Heart left ventricle (tissue), 16 donors: ENCODE results near the gene HAUS8. TPM values are rescaled to one million over a fixed set of nuclear protein-coding genes. Genes with fewer than 3 reads are reported as not detected.
A peak's percentile ranks its signal among the peaks of the same experiment; 100 is the strongest.
"Not testable (repeated sequence)": the region's sequence is repeated elsewhere in the genome, so short reads cannot be mapped to it uniquely, and the experiment has no call there.

Experiments used
- ATAC-seq, 4 donors: fragments of 200-7000 bp; cut with Tn5 transposase; one replicate each; pipeline ENCODE4 v1.9.1; 2020 to 2022; ENCODE audit warnings: moderate library complexity in 4 of 4, mild to moderate bottlenecking in 3 of 4, moderate number of reproducible peaks in 1 of 4
- DNase-seq, 5 donors: peaks; one replicate each; pipeline ENCODE4 v3.0.0-alpha.2; 2020
- H3K27ac ChIP-seq, 12 donors: fragments of 200-600 bp; sonication (generic) in 4 of 12; one replicate each; pipeline versions ENCODE4 v1.5.0 to v1.8.0; 2016 to 2022; ENCODE audit warnings: mild to moderate bottlenecking in 2 of 12
- H3K27me3 ChIP-seq, 9 donors: fragments of 200-600 bp; sonication (generic) in 2 of 9; one replicate each; pipeline versions ENCODE4 v1.5.1 to v1.8.0; 2016 to 2022; ENCODE audit warnings: mild to moderate bottlenecking in 3 of 9
- H3K36me3 ChIP-seq, 9 donors: fragments of 200-600 bp; sonication (generic) in 2 of 9; one replicate each; pipeline versions ENCODE4 v1.5.0 to v1.8.0; 2018 to 2022; ENCODE audit warnings: mild to moderate bottlenecking in 2 of 9
- H3K4me1 ChIP-seq, 12 donors: fragments of 200-600 bp; sonication (generic) in 4 of 12; one replicate each; pipeline versions ENCODE4 v1.5.0 to v1.8.0; 2016 to 2022; ENCODE audit warnings: mild to moderate bottlenecking in 3 of 12
- H3K4me3 ChIP-seq, 12 donors: fragments of 200-600 bp; sonication (generic) in 4 of 12; one replicate each; pipeline versions ENCODE4 v1.5.0 to v1.8.0; 2017 to 2022; ENCODE audit warnings: mild to moderate bottlenecking in 9 of 12, moderate library complexity in 4 of 12
- H3K9me3 ChIP-seq, 12 donors: fragments of 200-600 bp; sonication (generic) in 4 of 12; one replicate each; pipeline versions ENCODE4 v1.5.0 to v1.8.0; 2016 to 2022; ENCODE audit warnings: mild to moderate bottlenecking in 1 of 12
- CTCF ChIP-seq, 12 donors: fragments of 200-600 bp; sonication (generic) in 4 of 12; IDR thresholded peaks; one replicate each; pipeline versions ENCODE4 v1.5.0 to v1.8.0; 2018 to 2022; ENCODE audit warnings: antibody characterized with exemption in 12 of 12, mild to moderate bottlenecking in 5 of 12
- POLR2A ChIP-seq, 2 donors: fragments of 450-650 bp; IDR thresholded peaks; one replicate each; pipeline ENCODE4 v1.6.1; 2017; ENCODE audit warnings: antibody characterized with exemption in 2 of 2, mild to moderate bottlenecking in 2 of 2, moderate library complexity in 2 of 2
- WGBS, 4 donors: extraction: QIAGEN DNeasy Blood & Tissue Kit in 2 of 4; methylation state at CpG; one replicate each; pipeline versions ENCODE4 v1.1.5 to v1.1.7; 2013 to 2018; 5-methylcytosine and 5-hydroxymethylcytosine counted together
- intact Hi-C, 10 donors: fragments of 100-400 bp; cut with DNase I; formaldehyde crosslinking; loops; one replicate each; pipeline versions ENCODE4 v1.11.1 to v1.14.2; 2022
- polyA plus RNA-seq, 2 donors: library from polyadenylated mRNA; stranded (reverse); fragments of 200-250 nt; gene quantifications; one replicate each; pipeline ENCODE4 v1.2.3, GENCODE V29; 2013
- total RNA-seq, 9 donors: library from RNA; depleted of rRNA in 2 of 9; stranded (reverse); fragments of >200 nt in 2 of 9; fragmentation: NEBNext Ultra II Directional in 3 of 9; extraction: Animal tissue kit (Norgen Biotek cat#: 25700) in 3 of 9; gene quantifications; one replicate each; pipeline versions ENCODE4 v1.1.0 to v1.2.4, GENCODE V29; 2016 to 2023
- donor health status: ischemic (EF 13 %, LVEDD 7.1; RV severe dilation, severe dysfunction).
- donor health status: healthy with polysubstance abuse.
- donor health status: DM: no; HTN: yes; CAD: no.
- donor health status: DM: no; HTN: no; CAD: no.
- donor health status: ischemic (EF 25% LVEDD 6.9; RV normal size, moderate dysfunction).
- donor health status: ischemic (EF 25% LVEDD 5.7; RV mildly dilated, moderate dysfunction).
- donor health status: healthy.
- donor health status: DM: yes; HTN: yes; CAD: no.
- donor health status: ischemic (EF 35%, LVEDD 5.7; RV mildly dilated, moderate dysfunction).
- donor health status: nonischemic (EF 11% LVEDD 7.7; RV severe dilation, severe dysfunction).
- donor health status: DM: yes; HTN: yes; CAD: no.
- donor health status: PGD.
- donor health status: ischemic (EF 29% LVEDD 5.4; RV normal size, mild dysfunction).
- donor health status: nonischemic (EF 23%, LVEDD 6.1; RV moderate dilation, normal function).

HAUS8 gene
- total and polyA plus RNA-seq, 11 donors: 2.1 to 9.2 (median 4.7) TPM

GRCh38 chr19:17026706-17027534 is 48.3 kb downstream of the HAUS8 start, which contains the start of gene CPAMD8:
Gene CPAMD8, minus strand, starts transcription at chr19:17026810. Its CDS starts 168 bp downstream, at chr19:17026642.
- TF ChIP-seq POLR2A (IDR thresholded peaks at IDR 0.05): no peak
- no peak for TF ChIP-seq CTCF (IDR thresholded peaks at IDR 0.05)
- intact Hi-C loops: no loop called here
- H3K27ac ChIP-seq: peak within 1 kb of the TSS in 7 of 12 donors; percentile 38 to 79 (median 59)
- peaks cover 0 to 23% (median 2%) of the 10 kb centered on the region in 12 donors for H3K4me1 ChIP-seq
- peak; percentile 30 to 83 (median 68) for ATAC-seq
- H3K4me3 ChIP-seq: peak within 1 kb of the TSS; percentile 13 to 63 (median 50)
- H3K27me3 ChIP-seq: peaks cover 3 to 45% (median 29%) of the 10 kb centered on the region in 9 donors
- no peaks in the 10 kb centered on the region for H3K36me3 ChIP-seq
- WGBS, 4 donors: 4 to 30% (median 9%) methylated on average over 4 to 67 of the region's 67 CpGs
- H3K9me3 ChIP-seq: peaks cover 0 to 23% (median 11%) of the 10 kb centered on the region in 12 donors
- peak in 2 of 5 donors; percentile 63 to 65 for DNase-seq

GRCh38 chr19:17025991-17026658 is 49.1 kb downstream of the HAUS8 start:
- Histone ChIP-seq H3K9me3 (peaks cover 0 to 23% (median 11%) of the 10 kb centered on the region in 12 donors), H3K4me1 (peaks cover 0 to 31% (median 2%) of the 10 kb centered on the region in 12 donors), H3K27ac (peak overlapping the region in 7 of 12 donors; percentile 38 to 79 (median 59)), H3K4me3 (peak overlapping the region; percentile 13 to 63 (median 50)), H3K36me3 (no peaks in the 10 kb centered on the region), H3K27me3 (peaks cover 3 to 45% (median 29%) of the 10 kb centered on the region in 9 donors)
- WGBS, 4 donors: 1 to 4% (median 2%) methylated on average over 18 to 40 of the region's 40 CpGs
- DNase-seq: no peak
- no peak for ATAC-seq
- TF ChIP-seq POLR2A (IDR thresholded peaks at IDR 0.05): no peak
- TF ChIP-seq CTCF (IDR thresholded peaks at IDR 0.05): no peak
- intact Hi-C loops: no loop called here

- H3K36me3 ChIP-seq: no peaks in the 10 kb centered on the region
- TF ChIP-seq CTCF (IDR thresholded peaks at IDR 0.05): no peak
- no peak for TF ChIP-seq POLR2A (IDR thresholded peaks at IDR 0.05)
- WGBS, 4 donors: 72 to 80% (median 78%) methylated on average over 6 of the region's 6 CpGs
- peak overlapping the region in 7 of 12 donors; percentile 21 to 63 (median 50) for H3K4me3 ChIP-seq
- DNase-seq (no peak), ATAC-seq (no peak)
- H3K27me3 ChIP-seq: peaks cover 3 to 45% (median 29%) of the 10 kb centered on the region in 9 donors
- intact Hi-C loops: no loop called here
- H3K9me3 ChIP-seq: peaks cover 0 to 23% (median 11%) of the 10 kb centered on the region in 12 donors
- H3K4me1 ChIP-seq: peaks cover 0 to 34% (median 2%) of the 10 kb centered on the region in 12 donors
- peak overlapping the region in 3 of 12 donors; percentile 25 to 72 (median 26) for H3K27ac ChIP-seq
Observed at GRCh38 chr19:17025361-17025760, 49.9 kb downstream of the HAUS8 start.

GRCh38 chr19:17024941-17025340 is 50.3 kb downstream of the HAUS8 start:
- peak overlapping the region in 2 of 12 donors; percentile 21 to 51 for H3K4me3 ChIP-seq
- H3K27me3 ChIP-seq: peaks cover 3 to 45% (median 29%) of the 10 kb centered on the region in 9 donors
- H3K36me3 ChIP-seq, intact Hi-C loops, DNase-seq, H3K27ac ChIP-seq, ATAC-seq: not testable (repeated sequence)
- WGBS, 4 donors: 86 to 92% (median 89%) methylated on average over 8 of the region's 8 CpGs
- H3K9me3 ChIP-seq: peaks cover 0 to 23% (median 11%) of the 10 kb centered on the region in 12 donors
- peaks cover 0 to 38% (median 2%) of the 10 kb centered on the region in 12 donors for H3K4me1 ChIP-seq
